Stomach (tissue), 9 donors: ENCODE measurements around the gene VIPR2. TPM values are rescaled to one million over a fixed set of nuclear protein-coding genes. Genes with fewer than 3 reads are reported as not detected.
A peak's percentile ranks its signal among the peaks of the same experiment; 100 is the strongest.

Experiments
- DNase-seq, 2 donors: peaks; one replicate each; pipeline versions ENCODE4 v3.0.0 to v3.0.0-alpha.2; 2013 to 2019
- H3K27ac ChIP-seq, 5 donors: fragments of 200-600 bp in 4 of 5; sonication (generic) in 4 of 5; one replicate each; pipeline ENCODE4 v1.5.1; 2013 to 2019; ENCODE audit warnings: mild to moderate bottlenecking in 1 of 5, moderate library complexity in 1 of 5
- H3K27me3 ChIP-seq, 3 donors: fragments of 200-600 bp; sonication (generic); one replicate each; pipeline ENCODE4 v1.5.1; 2017 to 2019; ENCODE audit warnings: mixed run types in 1 of 3
- H3K36me3 ChIP-seq, 4 donors: fragments of 200-600 bp; sonication (generic); 1 replicate in 3 of 4; 2 replicates in 1 of 4; pipeline ENCODE4 v1.5.1; 2016 to 2019
- H3K4me1 ChIP-seq, 4 donors: fragments of 200-600 bp; sonication (generic); one replicate each; pipeline ENCODE4 v1.5.1; 2016 to 2019
- H3K4me3 ChIP-seq, 4 donors: fragments of 200-600 bp; sonication (generic) in 3 of 4; one replicate each; pipeline ENCODE4 v1.5.1; 2016 to 2019; ENCODE audit warnings: mild to moderate bottlenecking in 1 of 4
- H3K9me3 ChIP-seq, 4 donors: fragments of 200-600 bp; sonication (generic); one replicate each; pipeline ENCODE4 v1.5.1; 2016 to 2019
- EP300 ChIP-seq: sonication (generic); formaldehyde crosslinking; IDR thresholded peaks from one replicate; pipeline ENCODE4 v1.6.1; 2017; ENCODE audit warnings: antibody characterized with exemption
- POLR2A ChIP-seq, 4 donors: fragments of 450-650 bp; IDR thresholded peaks; one replicate each; pipeline ENCODE4 v1.6.1; 2016; ENCODE audit warnings: antibody characterized with exemption in 4 of 4, control low read depth in 2 of 4, mild to moderate bottlenecking in 1 of 4, moderate library complexity in 1 of 4
- POLR2AphosphoS5 ChIP-seq, 3 donors: sonication (generic); formaldehyde crosslinking; IDR thresholded peaks; one replicate each; pipeline ENCODE4 v1.6.1; 2016; ENCODE audit warnings: antibody characterized with exemption in 3 of 3
- WGBS, 5 donors: extraction: QIAGEN DNeasy Blood & Tissue Kit in 3 of 5; methylation state at CpG; one replicate each; pipeline versions ENCODE4 v1.1.5 to v1.1.7; 2013 to 2018; 5-methylcytosine and 5-hydroxymethylcytosine counted together
- intact Hi-C: fragments of 100-400 bp; cut with DNase I; formaldehyde crosslinking; loops from one replicate; pipeline ENCODE4 v1.15.1; 2023; ENCODE audit warnings: low total_unique reads
- polyA plus RNA-seq, 3 donors: library from polyadenylated mRNA; stranded (reverse); fragments of 200-250 nt; gene quantifications; one replicate each; pipeline ENCODE4 v1.2.3, GENCODE V29; 2013
- total RNA-seq, 5 donors: library from RNA; depleted of rRNA; stranded (reverse); fragments of >200 nt; gene quantifications; one replicate each; pipeline versions ENCODE4 v1.1.0 to v1.2.3, GENCODE V29; 2014 to 2016
- TF ChIP-seq, protein P1 (sequence below), 7 experiments: fragments of 450-650 bp in 4 of 7; fragments of 200-600 bp in 3 of 7; sonication (generic) in 3 of 7; IDR thresholded peaks; one replicate each; pipeline ENCODE4 v1.5.1; 2016 to 2019; ENCODE audit warnings: antibody characterized with exemption in 7 of 7, control low read depth in 2 of 7, mild to moderate bottlenecking in 1 of 7
- donor health status: healthy with polysubstance abuse.
- donor health status: Bipolar disorder and iron deficiency.
- donor health status: healthy.

The VIPR2 gene
- total and polyA plus RNA-seq, 8 donors: 1.2 to 25.4 (median 4.6) TPM

DNA sequence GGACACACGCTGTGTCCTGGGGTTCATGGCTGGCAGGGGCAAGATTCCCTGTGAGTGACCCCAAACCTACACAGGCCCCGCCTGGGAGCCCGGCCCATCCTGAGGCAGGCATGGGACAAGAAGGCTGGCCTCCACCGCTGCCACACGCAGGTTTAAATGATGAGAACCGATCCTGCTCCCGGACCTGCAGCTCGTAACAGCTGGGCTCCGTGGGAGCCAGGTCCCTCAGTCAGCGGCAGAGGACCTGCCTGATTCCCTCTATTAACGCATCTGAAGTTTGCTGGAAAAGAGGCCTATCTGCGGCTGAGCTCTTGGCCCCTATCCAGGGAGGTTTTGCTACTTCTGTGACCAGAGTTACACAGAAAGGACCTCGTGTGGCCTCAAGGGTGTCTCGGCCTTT, 112.3 kb downstream of the VIPR2 start:
- TF ChIP-seq, protein P1, sequence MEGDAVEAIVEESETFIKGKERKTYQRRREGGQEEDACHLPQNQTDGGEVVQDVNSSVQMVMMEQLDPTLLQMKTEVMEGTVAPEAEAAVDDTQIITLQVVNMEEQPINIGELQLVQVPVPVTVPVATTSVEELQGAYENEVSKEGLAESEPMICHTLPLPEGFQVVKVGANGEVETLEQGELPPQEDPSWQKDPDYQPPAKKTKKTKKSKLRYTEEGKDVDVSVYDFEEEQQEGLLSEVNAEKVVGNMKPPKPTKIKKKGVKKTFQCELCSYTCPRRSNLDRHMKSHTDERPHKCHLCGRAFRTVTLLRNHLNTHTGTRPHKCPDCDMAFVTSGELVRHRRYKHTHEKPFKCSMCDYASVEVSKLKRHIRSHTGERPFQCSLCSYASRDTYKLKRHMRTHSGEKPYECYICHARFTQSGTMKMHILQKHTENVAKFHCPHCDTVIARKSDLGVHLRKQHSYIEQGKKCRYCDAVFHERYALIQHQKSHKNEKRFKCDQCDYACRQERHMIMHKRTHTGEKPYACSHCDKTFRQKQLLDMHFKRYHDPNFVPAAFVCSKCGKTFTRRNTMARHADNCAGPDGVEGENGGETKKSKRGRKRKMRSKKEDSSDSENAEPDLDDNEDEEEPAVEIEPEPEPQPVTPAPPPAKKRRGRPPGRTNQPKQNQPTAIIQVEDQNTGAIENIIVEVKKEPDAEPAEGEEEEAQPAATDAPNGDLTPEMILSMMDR (IDR thresholded peaks at IDR 0.05): no peak
- no peak for TF ChIP-seq POLR2A (IDR thresholded peaks at IDR 0.05)
- no peak for TF ChIP-seq EP300
- no peak for TF ChIP-seq POLR2AphosphoS5 (IDR thresholded peaks at IDR 0.05)
- WGBS, 5 donors: 56 to 83% (median 78%) methylated on average over 5 to 14 of the region's 14 CpGs
- H3K4me1 ChIP-seq: peaks cover 5 to 47% (median 37%) of the 10 kb centered on the region in 4 donors
- H3K27ac ChIP-seq: peak overlapping the region in 4 of 5 donors; percentile 21 to 85 (median 78)
- H3K36me3 ChIP-seq: peaks cover 0 to 14% (median 3%) of the 10 kb centered on the region in 4 donors
- peaks cover 0 to 23% (median 6%) of the 10 kb centered on the region in 3 donors for H3K27me3 ChIP-seq
- peak in 1 of 2 donors; percentile 24 for DNase-seq
- no peak overlapping the region for H3K4me3 ChIP-seq
- no peaks in the 10 kb centered on the region for H3K9me3 ChIP-seq
- intact Hi-C loops: no loop called here

DNA sequence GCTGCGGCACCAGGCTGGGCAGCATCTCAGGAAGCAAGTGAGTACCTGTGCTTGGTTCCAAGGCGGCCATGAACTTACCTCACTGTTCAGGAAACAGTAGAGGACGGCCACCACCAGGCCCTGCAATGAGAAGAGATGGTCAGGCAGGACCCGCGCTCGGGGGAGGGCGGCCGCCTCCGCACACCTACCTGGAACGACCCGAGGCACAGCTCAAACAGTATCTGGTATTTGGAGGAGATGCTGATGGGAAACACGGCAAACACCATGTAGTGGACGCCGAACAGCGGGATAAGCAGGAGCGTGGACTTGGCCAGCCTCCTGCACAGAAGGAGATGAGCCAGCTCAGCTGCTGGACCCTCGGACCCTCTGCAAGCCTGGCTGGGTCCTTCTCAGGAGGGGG, 112.9 kb downstream of the VIPR2 start:
- WGBS, 5 donors: 85 to 97% (median 93%) methylated on average over 16 to 17 of the region's 17 CpGs

DNA sequence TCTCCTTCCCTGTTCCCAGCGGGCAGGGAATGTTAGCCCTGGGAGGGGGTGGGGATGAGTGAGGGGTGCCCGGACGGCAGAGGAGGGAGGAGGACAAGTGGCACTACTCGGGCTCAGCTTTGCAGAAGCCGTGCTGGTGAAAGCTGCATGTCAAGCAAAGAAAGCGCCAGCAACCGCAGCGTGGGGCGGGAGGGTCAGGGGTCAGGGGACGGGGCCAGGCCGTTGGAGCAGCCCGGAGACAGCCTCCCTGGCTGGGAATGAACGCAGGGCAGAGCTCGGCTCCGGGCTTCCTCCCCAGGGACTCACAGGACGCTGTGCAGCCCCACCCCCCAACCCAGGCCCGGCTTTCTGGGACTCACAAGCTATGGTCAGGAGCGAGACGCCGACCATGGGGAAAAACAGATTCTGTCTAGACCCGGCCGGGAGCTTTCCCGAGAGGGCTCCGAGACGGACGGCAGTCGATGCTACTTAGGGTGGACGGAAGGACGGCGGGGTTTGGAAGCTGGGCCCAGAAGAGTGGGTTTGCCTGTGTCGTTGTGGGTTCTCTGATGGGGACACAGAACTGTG, 113.4 kb downstream of the VIPR2 start:
- WGBS, 5 donors: 34 to 51% (median 44%) methylated on average over 27 to 31 of the region's 31 CpGs
- peak overlapping the region; percentile 31 to 85 (median 77) for H3K27ac ChIP-seq
- peaks cover 7 to 46% (median 40%) of the 10 kb centered on the region in 4 donors for H3K4me1 ChIP-seq
- DNase-seq: peak; percentile 30 to 65
- H3K4me3 ChIP-seq: peak overlapping the region; percentile 43 to 63 (median 53)
- intact Hi-C loops: no loop called here
- H3K27me3 ChIP-seq: peaks cover 0 to 23% (median 6%) of the 10 kb centered on the region in 3 donors
- no peaks in the 10 kb centered on the region for H3K9me3 ChIP-seq
- peaks cover 0 to 13% (median 3%) of the 10 kb centered on the region in 4 donors for H3K36me3 ChIP-seq
- no peak for TF ChIP-seq POLR2A (IDR thresholded peaks at IDR 0.05)
- TF ChIP-seq EP300: no peak
- TF ChIP-seq, protein P1 (IDR thresholded peaks at IDR 0.05): no peak
- TF ChIP-seq POLR2AphosphoS5 (IDR thresholded peaks at IDR 0.05): no peak

More for the DNA sequence above, 112.9 kb downstream of the VIPR2 start:
- intact Hi-C loops: no loop called here
- no peak for DNase-seq
- Histone ChIP-seq H3K4me3 (no peak overlapping the region), H3K27me3 (peaks cover 0 to 23% (median 6%) of the 10 kb centered on the region in 3 donors), H3K36me3 (peaks cover 0 to 14% (median 3%) of the 10 kb centered on the region in 4 donors), H3K4me1 (peaks cover 7 to 46% (median 38%) of the 10 kb centered on the region in 4 donors), H3K9me3 (no peaks in the 10 kb centered on the region), H3K27ac (peak overlapping the region; percentile 31 to 85 (median 77))
- TF ChIP-seq, protein P1 (IDR thresholded peaks at IDR 0.05): no peak
- no peak for TF ChIP-seq POLR2A (IDR thresholded peaks at IDR 0.05)

DNA sequence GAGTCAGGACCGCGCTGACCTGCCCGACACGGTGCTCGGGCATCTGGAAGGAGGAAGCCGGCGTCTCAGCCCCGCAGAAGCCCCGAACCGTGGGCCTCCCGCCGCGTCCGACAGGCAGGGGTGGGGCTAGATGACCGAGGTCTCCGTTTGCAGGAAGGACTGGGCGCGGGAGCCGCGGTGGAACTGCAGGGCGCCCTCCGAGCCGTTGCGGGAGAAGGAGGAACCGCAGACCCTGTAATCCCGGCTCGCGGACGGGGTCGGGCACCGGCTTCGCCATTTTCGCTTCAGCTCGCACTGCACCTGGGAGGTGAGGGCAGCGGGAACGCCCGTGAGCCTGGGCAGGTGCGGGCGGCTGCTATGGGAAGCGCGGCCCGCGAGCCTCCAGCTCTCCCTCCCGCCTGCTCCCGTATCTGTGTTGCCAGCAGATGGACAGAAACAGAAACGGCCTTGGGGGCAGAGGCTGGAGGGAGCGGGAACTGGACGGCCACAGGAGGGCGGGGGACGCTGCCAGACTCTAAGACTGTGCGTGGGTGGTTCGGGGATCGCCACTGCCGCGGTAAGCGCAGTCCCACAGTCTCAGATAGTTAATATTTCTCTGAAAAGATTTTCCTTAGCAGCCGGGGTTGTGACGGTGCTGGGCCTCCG, 114.1 kb downstream of the VIPR2 start:
- peak; percentile 64 to 88 for DNase-seq
- peaks cover 0 to 23% (median 6%) of the 10 kb centered on the region in 3 donors for H3K27me3 ChIP-seq
- H3K36me3 ChIP-seq: peaks cover 0 to 7% (median 2%) of the 10 kb centered on the region in 4 donors
- 3 to 4% (median 3%) methylated on average over 50 to 59 of the region's 59 CpGs for WGBS, 5 donors
- H3K27ac ChIP-seq: peak overlapping the region; percentile 19 to 85 (median 77)
- H3K4me1 ChIP-seq: peaks cover 7 to 48% (median 37%) of the 10 kb centered on the region in 4 donors
- peak overlapping the region; percentile 43 to 63 (median 53) for H3K4me3 ChIP-seq
- no peaks in the 10 kb centered on the region for H3K9me3 ChIP-seq
- TF ChIP-seq, protein P1 (IDR thresholded peaks at IDR 0.05): peak in 5 of 7 experiments; percentile 11 to 38 (median 30)
- no peak for TF ChIP-seq EP300
- no peak for TF ChIP-seq POLR2A (IDR thresholded peaks at IDR 0.05)
- no peak for TF ChIP-seq POLR2AphosphoS5 (IDR thresholded peaks at IDR 0.05)
- intact Hi-C loops: no loop called here
